HG03460 (cell line): ENCODE data around the gene CUL7.
"Not testable (repeated sequence)": the region's sequence is repeated elsewhere in the genome, so short reads cannot be mapped to it uniquely, and the experiment has no call there.

Experiments
- ATAC-seq: cut with Tn5 transposase; IDR thresholded peaks from one replicate; pipeline ENCODE4 v1.9.1; 2021; ENCODE audit not compliant: unreplicated experiment

The CUL7 gene

GRCh38 chr6:43050981-43051380, 2.7 kb downstream of the CUL7 start:
- ATAC-seq, result no peak

DNA sequence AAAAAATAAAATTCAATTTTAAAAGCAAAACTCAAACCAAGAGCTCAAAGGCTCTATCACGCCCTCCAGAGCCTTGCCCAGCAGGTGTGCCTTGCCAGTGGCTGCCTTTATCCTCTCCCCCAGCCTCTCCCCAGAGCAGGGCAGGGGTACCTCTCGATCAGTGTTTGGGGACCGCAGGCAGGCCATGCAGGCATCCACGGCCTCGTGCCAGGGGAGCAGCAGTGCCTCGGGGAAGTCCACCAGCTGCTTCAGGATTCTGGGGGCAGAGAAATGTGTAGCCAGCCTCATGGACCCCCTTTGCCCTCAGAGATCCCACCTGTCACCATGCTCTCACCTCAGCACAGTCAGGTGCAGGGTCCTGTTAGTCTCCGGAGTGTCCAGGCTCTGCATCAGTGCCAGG, 5.7 kb downstream of the CUL7 start:
- ATAC-seq, result no peak

- no peak for ATAC-seq
These were observed 8.2 kb downstream of the CUL7 start for GRCh38 chr6:43045371-43045930.

- no peak for ATAC-seq
These were observed 10.3 kb downstream of the CUL7 start for GRCh38 chr6:43043310-43043709.

GRCh38 chr6:43041475-43041874, 12.2 kb downstream of the CUL7 start:
- not testable (repeated sequence) for ATAC-seq

- no peak for ATAC-seq
These were observed 13.0 kb downstream of the CUL7 start for GRCh38 chr6:43040542-43041257.

- no peak for ATAC-seq
These were observed 14.9 kb downstream of the CUL7 start for GRCh38 chr6:43038727-43039126.

DNA sequence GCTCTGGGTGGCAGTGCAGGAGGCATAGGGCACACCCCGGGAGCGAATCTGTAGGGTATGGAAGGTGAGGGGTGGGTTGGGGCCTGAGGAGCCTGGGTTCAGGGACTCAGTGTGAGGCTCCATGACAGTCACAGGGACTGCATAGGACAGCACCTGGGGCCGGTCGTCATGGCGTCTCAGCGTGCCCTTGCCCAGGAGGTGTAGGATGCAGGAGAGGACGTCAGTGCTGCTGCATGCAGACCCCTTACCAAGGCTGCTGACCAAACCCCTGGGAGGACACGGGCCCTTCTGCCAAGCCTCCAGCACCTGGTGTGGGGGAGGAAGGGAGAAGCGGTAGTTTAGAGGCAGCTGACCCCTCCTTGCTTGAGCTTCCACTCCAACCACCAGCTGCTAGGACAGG, 15.9 kb downstream of the CUL7 start:
- ATAC-seq, result no peak

GRCh38 chr6:43037197-43037596, 16.5 kb downstream of the CUL7 start:
- ATAC-seq, result no peak

GRCh38 chr6:43036712-43037111, 16.9 kb downstream of the CUL7 start:
- ATAC-seq, result no peak

DNA sequence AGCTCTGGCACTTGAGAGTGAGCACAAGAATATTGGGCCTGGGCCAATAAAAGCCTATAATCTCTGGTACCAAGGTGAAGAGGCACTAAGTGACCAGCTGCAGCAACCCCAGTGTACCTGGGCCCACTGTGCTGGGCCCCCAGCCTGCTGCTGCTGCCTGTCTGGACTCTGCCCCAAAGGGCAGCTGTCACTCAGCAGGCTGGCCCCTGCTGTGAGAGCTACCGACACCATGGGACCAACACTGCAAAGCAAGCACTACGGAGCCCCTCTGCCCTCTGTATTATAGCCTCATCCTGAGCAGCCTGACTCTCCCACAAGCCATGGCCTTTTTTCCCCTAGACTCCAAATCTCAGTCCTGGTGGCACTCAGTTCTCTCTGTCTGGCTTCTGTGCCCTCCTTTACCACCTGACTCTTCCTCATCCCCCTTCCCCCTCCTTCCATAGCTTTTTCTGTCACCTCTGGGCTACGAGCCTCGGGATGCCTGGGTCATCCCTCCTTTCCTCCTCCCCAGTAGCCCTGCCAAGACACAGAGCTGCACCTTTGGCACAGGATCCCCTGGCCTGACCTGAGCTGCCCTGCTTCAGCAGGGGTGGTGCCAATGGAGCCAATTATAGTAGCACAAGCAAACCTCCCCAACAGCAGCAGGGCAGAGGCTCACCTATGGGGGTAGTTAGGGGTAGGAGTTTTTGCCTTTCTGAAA, 18.0 kb downstream of the CUL7 start:
- ATAC-seq, result no peak

DNA sequence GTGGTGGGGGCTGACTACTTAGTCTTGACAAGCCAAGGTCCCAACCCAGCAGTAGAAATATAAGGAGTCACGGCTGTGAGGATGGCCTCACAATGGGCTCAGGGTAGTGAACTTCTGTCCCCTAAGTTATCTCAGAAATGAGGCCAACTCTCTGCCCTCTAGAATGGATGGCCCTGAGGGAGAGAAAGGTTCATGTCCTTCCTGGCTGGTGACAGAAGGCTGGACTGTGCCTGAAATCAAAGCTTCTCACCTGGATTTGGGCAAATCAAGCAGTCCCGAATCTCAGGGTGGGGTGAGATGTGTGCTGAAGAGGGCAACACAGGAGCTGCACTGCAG, 19.5 kb downstream of the CUL7 start:
- ATAC-seq, result no peak

- no peak for ATAC-seq
These were observed 20.0 kb downstream of the CUL7 start for GRCh38 chr6:43033496-43034189.

GRCh38 chr6:43032326-43032725, 21.3 kb downstream of the CUL7 start:
- ATAC-seq, result no peak

- no peak for ATAC-seq
These were observed 24.5 kb downstream of the CUL7 start for GRCh38 chr6:43029120-43029519.

DNA sequence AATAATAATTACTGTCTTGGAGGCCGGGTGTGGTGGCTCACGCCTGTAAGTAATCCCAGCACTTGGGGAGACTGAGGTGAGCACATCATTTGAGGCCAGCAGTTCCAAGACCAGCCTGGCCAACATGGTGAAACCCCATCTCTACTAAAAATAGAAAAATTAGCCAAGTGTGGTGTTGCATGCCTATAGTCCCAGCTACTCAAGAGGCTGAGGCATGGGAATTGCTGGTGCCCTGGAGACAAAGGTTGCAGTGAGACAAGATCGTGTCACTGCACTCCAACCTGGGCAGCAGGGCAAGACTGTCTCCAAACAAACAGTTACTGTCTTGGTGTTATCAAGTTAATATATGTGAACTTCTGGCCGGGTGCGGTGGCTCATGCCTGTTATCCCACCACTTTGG, 27.3 kb downstream of the CUL7 start:
- no peak for ATAC-seq

- no peak for ATAC-seq
These were observed 29.2 kb downstream of the CUL7 start for GRCh38 chr6:43024436-43024835.

GRCh38 chr6:43021270-43022047, 32.2 kb downstream of the CUL7 start, which contains the start of gene RRP36:
Gene RRP36, plus strand, starts transcription at chr6:43021623. Its CDS starts 32 bp downstream, at chr6:43021655.
- peak; percentile 87 for ATAC-seq

- ATAC-seq, result no peak
These were observed 32.8 kb downstream of the CUL7 start for GRCh38 chr6:43020847-43021246.

- ATAC-seq, result no peak
These were observed 33.5 kb downstream of the CUL7 start for GRCh38 chr6:43020052-43020705.
